ENCODE measurements around the gene OR2D3.
"Not testable (repeated sequence)": the region's sequence is repeated elsewhere in the genome, so short reads cannot be mapped to it uniquely, and the experiment has no call there.

The OR2D3 gene

DNA sequence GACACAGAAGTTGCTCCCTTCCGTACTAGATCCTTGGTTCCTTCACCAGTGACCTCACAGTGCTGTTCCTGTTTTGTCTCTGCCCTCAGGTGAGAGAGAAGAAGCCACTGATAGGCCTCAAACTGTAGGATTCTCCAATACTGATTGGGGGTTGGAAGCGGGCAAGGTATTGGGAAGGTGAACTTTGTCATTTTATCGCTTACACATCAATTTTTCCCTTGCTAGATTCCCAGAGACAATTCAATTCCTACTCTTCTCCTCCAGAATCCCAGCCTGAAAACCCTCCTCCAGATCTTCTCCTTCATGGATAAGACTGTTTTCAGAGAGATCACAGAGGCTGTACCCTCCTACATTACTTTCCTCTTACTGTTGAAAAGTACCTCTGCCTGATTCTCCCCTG, 9.4 kb upstream of the OR2D3 start:
- Mint-ChIP-seq H3K4me3 (no peak overlapping the region), H3K36me3 (ENCODE audit: low read depth) (no peaks in the 10 kb centered on the region), H3K9me3 (no peaks in the 10 kb centered on the region), H3K27ac (no peak overlapping the region), H3K27me3 (no peaks in the 10 kb centered on the region), H3K4me1 (ENCODE audit: low read depth) (no peaks in the 10 kb centered on the region)

DNA sequence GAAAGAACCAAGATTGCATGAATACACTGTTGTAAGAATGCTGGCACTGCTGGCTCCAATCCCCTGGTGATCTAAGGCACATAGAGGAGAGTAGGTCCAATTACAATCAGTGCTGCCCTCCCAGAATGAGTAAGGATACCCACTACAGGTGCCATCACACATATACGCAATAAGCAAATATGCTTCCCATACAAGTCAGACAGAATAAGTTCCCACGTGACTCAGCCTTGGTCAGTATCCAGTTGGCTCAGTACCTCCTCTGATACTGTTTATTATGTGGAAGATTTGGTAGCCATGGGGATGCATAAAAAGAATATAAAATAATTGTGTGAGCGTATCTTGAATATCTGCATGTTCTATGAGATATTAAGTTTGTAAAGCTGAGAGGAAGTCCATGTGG, 8.9 kb upstream of the OR2D3 start:
- no peaks in the 10 kb centered on the region for H3K4me1 Mint-ChIP-seq (ENCODE audit: low read depth)
- H3K27ac Mint-ChIP-seq, result no peak overlapping the region
- no peaks in the 10 kb centered on the region for H3K9me3 Mint-ChIP-seq
- no peaks in the 10 kb centered on the region for H3K27me3 Mint-ChIP-seq
- no peak overlapping the region for H3K4me3 Mint-ChIP-seq
- no peaks in the 10 kb centered on the region for H3K36me3 Mint-ChIP-seq (ENCODE audit: low read depth)

DNA sequence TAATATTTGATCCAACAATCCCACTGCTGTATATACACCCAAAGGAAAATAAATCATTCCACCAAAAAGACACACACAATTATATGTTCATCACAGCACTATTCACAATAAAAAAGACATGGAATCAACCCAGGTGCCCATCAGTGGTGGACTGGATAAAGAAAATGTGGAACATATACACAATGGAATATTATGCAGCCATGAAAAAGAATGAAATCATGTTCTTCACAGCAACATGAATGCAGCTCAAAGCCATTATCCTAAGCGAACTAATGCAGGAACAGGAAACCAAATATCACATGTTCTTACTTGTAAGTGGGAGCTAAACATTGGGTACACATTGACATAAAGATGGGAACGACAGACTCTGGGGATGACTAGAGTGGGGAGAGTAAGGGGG, 1.1 kb upstream of the OR2D3 start:
- H3K27me3 Mint-ChIP-seq, result peaks cover 45% of the 10 kb centered on the region
- H3K4me3 Mint-ChIP-seq, result no peak overlapping the region
- H3K9me3 Mint-ChIP-seq, result no peaks in the 10 kb centered on the region
- no peaks in the 10 kb centered on the region for H3K36me3 Mint-ChIP-seq (ENCODE audit: low read depth)
- H3K27ac Mint-ChIP-seq, result no peak overlapping the region
- H3K4me1 Mint-ChIP-seq (ENCODE audit: low read depth), result no peaks in the 10 kb centered on the region

DNA sequence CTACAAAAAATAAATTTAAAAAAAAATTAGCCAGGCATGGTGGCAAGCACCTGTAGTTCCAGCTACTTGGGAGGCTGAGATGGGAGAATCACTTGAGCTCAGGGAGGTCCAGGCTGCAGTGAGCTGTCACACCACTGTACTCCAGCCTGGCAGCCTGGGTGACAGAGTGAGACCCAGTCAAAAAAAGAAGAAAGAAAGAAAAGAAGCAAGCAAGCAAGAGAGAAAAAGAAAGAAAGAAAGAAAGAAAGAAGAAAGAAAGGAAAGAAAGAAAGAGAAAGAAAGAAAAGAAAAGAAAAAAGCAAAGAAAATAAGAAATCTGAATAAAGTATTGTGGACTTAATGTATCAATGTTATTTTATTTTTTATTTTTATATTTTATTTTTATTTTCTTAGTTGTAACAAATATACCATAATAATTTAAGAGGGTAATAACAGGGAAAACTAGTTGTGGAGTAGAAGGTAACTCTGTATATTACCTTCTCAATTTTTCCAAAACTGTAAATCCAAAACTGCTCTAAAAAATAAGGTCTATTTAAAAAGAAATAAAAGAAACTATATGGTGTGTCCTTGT, 4.3 kb downstream of the OR2D3 start:
- Mint-ChIP-seq H3K27ac (no peak overlapping the region), H3K27me3 (peaks cover 74% of the 10 kb centered on the region)

DNA sequence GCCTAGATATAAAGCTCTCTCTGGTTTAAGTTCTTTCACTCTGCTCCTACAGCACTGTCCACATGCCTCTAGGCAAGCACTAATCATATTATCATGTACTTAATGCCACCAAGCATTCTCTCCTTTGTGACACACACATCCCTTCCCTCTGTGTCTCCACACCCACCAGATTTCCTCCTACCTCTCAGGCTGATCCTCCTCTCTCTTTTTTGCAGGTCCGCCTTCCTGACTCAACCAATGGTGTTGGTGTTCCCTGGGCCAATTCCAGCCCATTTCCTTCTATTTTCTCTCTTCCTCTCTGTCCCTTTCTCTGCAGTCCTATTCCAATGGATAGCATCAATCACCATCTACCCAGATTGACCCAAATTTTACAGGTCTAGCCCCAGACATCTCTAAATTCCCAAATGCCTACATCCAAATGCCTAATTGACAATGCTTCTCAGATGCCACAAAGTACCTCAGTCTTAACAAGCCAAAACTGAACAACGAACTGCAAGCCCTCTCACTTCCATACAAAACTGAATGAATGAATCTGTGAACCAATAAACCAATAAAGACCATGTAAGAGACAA, 4.9 kb downstream of the OR2D3 start:
- no peaks in the 10 kb centered on the region for H3K36me3 Mint-ChIP-seq (ENCODE audit: low read depth)
- H3K27me3 Mint-ChIP-seq, result peaks cover 79% of the 10 kb centered on the region
- peaks cover 21% of the 10 kb centered on the region for H3K4me1 Mint-ChIP-seq (ENCODE audit: low read depth)
- peak overlapping the region; percentile 76 for H3K4me3 Mint-ChIP-seq
- H3K27ac Mint-ChIP-seq, result no peak overlapping the region
- peaks cover 8% of the 10 kb centered on the region for H3K9me3 Mint-ChIP-seq

More for the DNA sequence above, 4.3 kb downstream of the OR2D3 start:
- H3K4me1 Mint-ChIP-seq (ENCODE audit: low read depth), result peaks cover 21% of the 10 kb centered on the region
- H3K36me3 Mint-ChIP-seq (ENCODE audit: low read depth), result no peaks in the 10 kb centered on the region
- H3K9me3 Mint-ChIP-seq, result peaks cover 4% of the 10 kb centered on the region
- no peak overlapping the region for H3K4me3 Mint-ChIP-seq

DNA sequence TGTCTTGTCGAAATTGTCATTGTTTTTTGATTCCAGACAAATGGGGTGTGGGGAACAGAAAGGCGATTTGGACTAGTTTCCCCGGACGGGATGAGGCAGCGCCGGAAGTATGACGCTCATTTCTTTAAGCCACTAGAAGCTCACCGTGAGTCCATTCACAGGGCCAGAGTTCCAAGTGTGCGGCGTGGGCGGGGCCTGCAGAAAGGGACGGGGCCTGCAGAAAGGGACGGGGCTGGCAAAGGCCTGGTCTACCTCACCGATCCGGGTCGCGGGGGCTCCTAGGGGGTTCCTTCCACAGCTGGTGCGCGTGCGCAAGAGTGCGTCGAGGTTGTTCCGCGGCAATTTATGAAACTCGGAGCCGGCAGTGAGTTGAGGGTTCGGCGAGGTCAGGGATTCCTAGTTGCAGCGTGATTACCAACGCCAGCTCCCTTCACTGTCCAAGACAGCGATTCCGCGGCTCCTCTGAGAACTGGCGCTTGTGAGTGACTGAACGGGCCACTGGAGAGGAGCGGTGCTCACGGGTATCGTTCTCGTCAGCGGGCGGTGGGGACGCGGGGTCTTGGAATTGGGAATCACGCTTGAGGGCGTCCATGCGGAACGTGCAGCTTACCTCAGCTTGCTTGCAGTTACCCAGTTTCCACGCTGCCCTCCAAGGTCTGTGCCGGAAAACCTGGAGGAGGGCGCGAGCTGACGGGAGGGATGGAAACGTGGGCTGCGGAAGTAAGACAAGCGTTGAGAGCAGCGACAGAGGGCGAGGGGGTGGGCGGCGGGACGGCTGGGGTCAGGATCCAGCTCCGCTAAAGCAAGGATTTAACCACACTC, 5.6 kb downstream of the OR2D3 start, which contains the start of gene ZNF215:
TSS of gene ZNF215 (plus strand) at position 219 of the 822 bp plus-strand sequence. CDS start 5,847 bp downstream, outside the sequence.
- Mint-ChIP-seq H3K36me3 (ENCODE audit: low read depth) (no peaks in the 10 kb centered on the region), H3K9me3 (peaks cover 8% of the 10 kb centered on the region), H3K4me3 (peak within 1 kb of the TSS; percentile 76), H3K27me3 (peaks cover 77% of the 10 kb centered on the region), H3K27ac (no peak within 1 kb of the TSS), H3K4me1 (ENCODE audit: low read depth) (peaks cover 21% of the 10 kb centered on the region)

DNA sequence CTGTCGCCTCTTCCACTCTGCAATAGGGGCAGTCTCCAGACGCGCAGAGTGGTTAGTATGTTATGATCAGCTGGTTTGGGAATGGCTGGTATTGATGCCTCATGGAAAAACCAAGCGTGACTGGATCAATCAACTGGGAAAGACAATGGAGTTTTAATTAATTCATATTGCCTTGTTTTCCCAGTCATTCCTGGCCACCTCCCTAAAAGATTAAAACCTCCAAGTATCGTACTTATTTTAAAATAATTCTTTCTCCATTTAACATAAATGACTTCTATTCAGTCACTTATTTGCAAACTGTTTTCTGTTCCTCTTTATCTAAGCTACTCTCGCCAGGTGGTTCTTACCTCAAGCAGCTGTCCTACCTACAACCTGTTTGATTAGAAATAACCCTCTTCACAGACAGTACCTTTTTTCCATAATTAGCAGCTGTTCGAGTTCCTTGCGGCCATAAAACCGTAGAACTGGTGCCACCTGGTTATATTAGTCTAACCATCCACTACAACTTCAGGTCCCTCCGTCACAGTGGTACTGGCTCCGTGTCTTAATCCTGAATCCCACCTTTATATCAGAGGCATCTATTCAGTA, 6.3 kb downstream of the OR2D3 start:
- peaks cover 21% of the 10 kb centered on the region for H3K4me1 Mint-ChIP-seq (ENCODE audit: low read depth)
- peaks cover 8% of the 10 kb centered on the region for H3K9me3 Mint-ChIP-seq
- H3K27ac Mint-ChIP-seq, result no peak overlapping the region
- no peaks in the 10 kb centered on the region for H3K36me3 Mint-ChIP-seq (ENCODE audit: low read depth)
- H3K27me3 Mint-ChIP-seq, result peaks cover 74% of the 10 kb centered on the region
- H3K4me3 Mint-ChIP-seq, result peak overlapping the region; percentile 76

DNA sequence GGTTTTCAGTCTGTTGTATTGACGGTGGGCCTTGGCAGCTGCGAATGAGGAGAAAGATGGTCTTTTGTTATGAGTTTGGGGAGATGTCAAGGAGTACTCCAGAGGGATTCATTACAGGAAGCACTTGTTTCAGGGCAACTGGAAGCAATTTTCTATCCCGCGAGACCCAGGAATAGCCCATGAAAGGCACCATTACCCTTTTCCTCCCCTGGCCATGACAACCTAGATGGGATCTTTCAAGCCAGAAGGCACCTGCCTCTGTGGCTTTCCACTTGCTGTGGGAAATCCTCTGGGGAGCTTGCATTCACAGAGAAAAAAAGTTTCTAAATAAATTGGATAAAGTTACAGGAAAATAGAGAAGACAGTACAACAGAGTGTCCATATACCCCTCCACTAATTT, 8.1 kb downstream of the OR2D3 start:
- no peak overlapping the region for H3K27ac Mint-ChIP-seq
- H3K36me3 Mint-ChIP-seq (ENCODE audit: low read depth), result no peaks in the 10 kb centered on the region
- peaks cover 64% of the 10 kb centered on the region for H3K27me3 Mint-ChIP-seq
- peaks cover 8% of the 10 kb centered on the region for H3K9me3 Mint-ChIP-seq
- peaks cover 21% of the 10 kb centered on the region for H3K4me1 Mint-ChIP-seq (ENCODE audit: low read depth)
- H3K4me3 Mint-ChIP-seq, result no peak overlapping the region

DNA sequence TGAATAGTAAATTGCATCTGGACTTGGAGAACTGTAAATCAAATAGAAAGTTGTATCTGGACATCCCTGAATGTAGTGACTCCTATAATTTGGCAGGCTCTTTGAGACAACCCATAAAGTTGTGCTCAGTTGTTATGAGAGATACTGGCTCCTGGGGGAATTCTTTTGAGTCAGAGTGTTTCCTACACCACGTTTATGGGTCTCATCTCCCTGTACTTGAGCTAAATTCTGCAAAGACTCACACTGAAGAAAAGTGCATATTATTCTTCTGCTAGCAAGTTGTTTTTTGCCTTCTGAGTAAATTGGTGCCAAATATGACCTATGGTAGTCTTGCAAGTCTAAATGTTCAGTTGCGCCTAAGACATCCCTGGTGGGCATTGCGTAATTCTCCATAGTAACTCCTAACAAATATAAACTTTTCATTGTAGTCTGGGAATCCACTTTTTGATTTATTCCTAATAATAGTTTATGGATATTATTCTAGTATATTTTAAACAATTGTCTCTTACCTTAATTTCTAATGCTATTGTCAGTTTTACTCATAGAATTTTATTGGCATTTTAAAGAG, 10.4 kb downstream of the OR2D3 start:
- H3K4me3 Mint-ChIP-seq, result no peak overlapping the region
- peaks cover 46% of the 10 kb centered on the region for H3K27me3 Mint-ChIP-seq
- H3K4me1 Mint-ChIP-seq (ENCODE audit: low read depth), result peaks cover 14% of the 10 kb centered on the region
- no peaks in the 10 kb centered on the region for H3K36me3 Mint-ChIP-seq (ENCODE audit: low read depth)
- H3K27ac Mint-ChIP-seq, result no peak overlapping the region
- peaks cover 4% of the 10 kb centered on the region for H3K9me3 Mint-ChIP-seq

GRCh38 chr11:6932145-6932544, 11.3 kb downstream of the OR2D3 start:
- Mint-ChIP-seq H3K36me3 (ENCODE audit: low read depth) (no peaks in the 10 kb centered on the region), H3K4me3 (no peak overlapping the region), H3K4me1 (ENCODE audit: low read depth) (peaks cover 7% of the 10 kb centered on the region), H3K9me3 (peaks cover 4% of the 10 kb centered on the region), H3K27me3 (peaks cover 39% of the 10 kb centered on the region), H3K27ac (no peak overlapping the region)

DNA sequence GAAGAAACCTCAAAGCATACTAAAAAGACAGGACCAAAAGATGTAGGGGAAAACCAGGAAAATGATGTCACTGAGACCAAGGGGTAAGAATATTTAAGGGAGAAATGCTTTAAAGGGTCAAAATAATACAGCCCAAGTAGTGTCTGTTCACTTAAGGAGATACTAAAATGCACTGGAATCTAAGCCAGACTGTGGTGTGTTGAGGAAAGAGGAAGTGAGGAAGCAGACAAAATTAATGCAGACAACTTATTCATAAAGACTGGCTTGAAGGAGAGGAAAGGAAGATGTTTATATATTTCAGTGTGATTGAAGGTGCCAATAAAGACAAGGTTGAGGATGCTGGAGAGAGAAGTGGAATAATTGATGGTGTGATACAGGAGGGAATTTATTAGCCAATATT, 21.2 kb downstream of the OR2D3 start:
- Mint-ChIP-seq H3K4me1 (ENCODE audit: low read depth) (no peaks in the 10 kb centered on the region), H3K27ac (no peak overlapping the region), H3K27me3 (no peaks in the 10 kb centered on the region), H3K4me3 (no peak overlapping the region), H3K9me3 (no peaks in the 10 kb centered on the region), H3K36me3 (ENCODE audit: low read depth) (no peaks in the 10 kb centered on the region)

DNA sequence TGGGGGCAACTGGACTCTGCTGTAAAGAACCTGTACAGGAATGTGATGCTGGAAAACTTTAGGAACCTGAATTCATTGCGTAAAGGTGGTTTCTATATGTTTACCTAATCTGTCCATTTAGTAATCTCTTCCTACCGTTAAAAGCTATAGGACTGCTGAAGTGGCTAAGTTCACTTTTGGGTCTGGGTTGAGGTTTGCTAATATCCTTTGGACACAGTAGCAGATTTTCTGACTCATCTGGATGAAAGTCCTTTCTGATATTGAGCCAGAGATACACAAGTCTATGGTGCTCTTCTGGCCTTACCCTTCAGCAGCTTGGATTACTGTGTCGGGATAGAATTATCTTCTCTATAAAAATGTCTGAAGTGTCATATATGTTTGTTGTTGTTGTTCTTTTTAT, 22.3 kb downstream of the OR2D3 start:
- Mint-ChIP-seq H3K36me3 (ENCODE audit: low read depth) (no peaks in the 10 kb centered on the region), H3K9me3 (no peaks in the 10 kb centered on the region), H3K27ac (no peak overlapping the region), H3K4me3 (no peak overlapping the region), H3K27me3 (no peaks in the 10 kb centered on the region), H3K4me1 (ENCODE audit: low read depth) (no peaks in the 10 kb centered on the region)

DNA sequence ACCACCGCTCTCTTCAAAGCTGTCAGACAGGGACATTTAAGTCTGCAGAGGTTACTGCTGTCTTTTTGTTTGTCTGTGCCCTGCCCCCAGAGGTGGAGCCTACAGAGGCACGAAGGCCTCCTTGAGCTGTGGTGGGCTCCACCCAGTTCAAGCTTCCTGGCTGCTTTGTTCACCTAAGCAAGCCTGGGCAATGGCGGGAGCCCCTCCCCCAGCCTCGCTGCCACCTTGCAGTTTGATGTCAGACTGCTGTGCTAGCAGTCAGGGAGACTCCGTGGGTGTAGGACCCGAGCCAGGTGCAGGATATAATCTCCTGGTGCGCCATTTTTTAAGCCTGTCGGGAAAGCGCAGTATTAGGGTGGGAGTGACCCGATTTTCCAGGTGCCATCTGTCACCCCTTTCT, 33.4 kb downstream of the OR2D3 start:
- H3K27me3 Mint-ChIP-seq; H3K27ac Mint-ChIP-seq; H3K36me3 Mint-ChIP-seq (ENCODE audit: low read depth); H3K4me3 Mint-ChIP-seq; H3K4me1 Mint-ChIP-seq (ENCODE audit: low read depth); H3K9me3 Mint-ChIP-seq: not testable (repeated sequence)

- no peaks in the 10 kb centered on the region for H3K9me3 Mint-ChIP-seq
- no peaks in the 10 kb centered on the region for H3K27me3 Mint-ChIP-seq
- H3K4me3 Mint-ChIP-seq, result no peak overlapping the region
- H3K4me1 Mint-ChIP-seq (ENCODE audit: low read depth), result no peaks in the 10 kb centered on the region
- H3K27ac Mint-ChIP-seq, result no peak overlapping the region
- H3K36me3 Mint-ChIP-seq (ENCODE audit: low read depth), result no peaks in the 10 kb centered on the region
Observed at GRCh38 chr11:6962141-6962540, 41.3 kb downstream of the OR2D3 start.

GRCh38 chr11:6962673-6963072, 41.9 kb downstream of the OR2D3 start:
- no peaks in the 10 kb centered on the region for H3K4me1 Mint-ChIP-seq (ENCODE audit: low read depth)
- no peaks in the 10 kb centered on the region for H3K27me3 Mint-ChIP-seq
- H3K36me3 Mint-ChIP-seq (ENCODE audit: low read depth), result no peaks in the 10 kb centered on the region
- H3K9me3 Mint-ChIP-seq, result no peaks in the 10 kb centered on the region
- H3K27ac Mint-ChIP-seq, result no peak overlapping the region
- no peak overlapping the region for H3K4me3 Mint-ChIP-seq

Measured in stimulated activated naive CD8-positive, alpha-beta T cell treated with anti-CD3 and anti-CD28 coated beads, Interleukin-15, Interleukin-2, amounts not matched to agents 100 ng/mL and 50 ng/mL, for 24 hours (primary cell).